HG03108 (cell line): ENCODE data around the gene KRT6A.

Experiments
- ATAC-seq: cut with Tn5 transposase; IDR thresholded peaks from one replicate; pipeline ENCODE4 v1.9.1; 2021; ENCODE audit warnings: moderate library complexity; ENCODE audit not compliant: unreplicated experiment

Gene KRT6A

GRCh38 chr12:52524898-52525591 is 32.0 kb upstream of the KRT6A start:
- no peak for ATAC-seq

GRCh38 chr12:52524241-52524897 is 31.3 kb upstream of the KRT6A start:
- ATAC-seq = no peak

GRCh38 chr12:52523824-52524223 is 30.8 kb upstream of the KRT6A start:
- ATAC-seq = no peak

GRCh38 chr12:52522346-52523011 is 29.4 kb upstream of the KRT6A start:
- no peak for ATAC-seq

GRCh38 chr12:52521568-52522266 is 28.7 kb upstream of the KRT6A start:
- no peak for ATAC-seq

GRCh38 chr12:52521175-52521567 is 28.1 kb upstream of the KRT6A start:
- ATAC-seq = no peak

- no peak for ATAC-seq
Measured at GRCh38 chr12:52519826-52520662, 27.0 kb upstream of the KRT6A start, which contains the start of gene KRT5. TSS of gene KRT5 (minus strand) at chr12:52520394. CDS start at chr12:52520296, 98 bp downstream.

- no peak for ATAC-seq
Measured at GRCh38 chr12:52519387-52519703, 26.3 kb upstream of the KRT6A start.

- ATAC-seq = no peak
Measured at GRCh38 chr12:52518574-52519386, 25.7 kb upstream of the KRT6A start.

- no peak for ATAC-seq
Measured at GRCh38 chr12:52517888-52518287, 24.8 kb upstream of the KRT6A start.

GRCh38 chr12:52517005-52517835 is 24.2 kb upstream of the KRT6A start:
- ATAC-seq = no peak

GRCh38 chr12:52515927-52516831 is 23.1 kb upstream of the KRT6A start:
- no peak for ATAC-seq

- ATAC-seq = no peak
Measured at GRCh38 chr12:52515319-52515646, 22.2 kb upstream of the KRT6A start.

- ATAC-seq = no peak
Measured at GRCh38 chr12:52514471-52515318, 21.6 kb upstream of the KRT6A start.

GRCh38 chr12:52513736-52514135 is 20.7 kb upstream of the KRT6A start:
- no peak for ATAC-seq

GRCh38 chr12:52508211-52508610 is 15.2 kb upstream of the KRT6A start:
- ATAC-seq = no peak
